Measurements from ENCODE around the gene CEP164. TPM values are rescaled to one million over a fixed set of nuclear protein-coding genes. Genes with fewer than 3 reads are reported as not detected.

Gene CEP164
- total and polyA plus RNA-seq, 4 donors = 7.1 to 51.2 (median 35.5) TPM

DNA sequence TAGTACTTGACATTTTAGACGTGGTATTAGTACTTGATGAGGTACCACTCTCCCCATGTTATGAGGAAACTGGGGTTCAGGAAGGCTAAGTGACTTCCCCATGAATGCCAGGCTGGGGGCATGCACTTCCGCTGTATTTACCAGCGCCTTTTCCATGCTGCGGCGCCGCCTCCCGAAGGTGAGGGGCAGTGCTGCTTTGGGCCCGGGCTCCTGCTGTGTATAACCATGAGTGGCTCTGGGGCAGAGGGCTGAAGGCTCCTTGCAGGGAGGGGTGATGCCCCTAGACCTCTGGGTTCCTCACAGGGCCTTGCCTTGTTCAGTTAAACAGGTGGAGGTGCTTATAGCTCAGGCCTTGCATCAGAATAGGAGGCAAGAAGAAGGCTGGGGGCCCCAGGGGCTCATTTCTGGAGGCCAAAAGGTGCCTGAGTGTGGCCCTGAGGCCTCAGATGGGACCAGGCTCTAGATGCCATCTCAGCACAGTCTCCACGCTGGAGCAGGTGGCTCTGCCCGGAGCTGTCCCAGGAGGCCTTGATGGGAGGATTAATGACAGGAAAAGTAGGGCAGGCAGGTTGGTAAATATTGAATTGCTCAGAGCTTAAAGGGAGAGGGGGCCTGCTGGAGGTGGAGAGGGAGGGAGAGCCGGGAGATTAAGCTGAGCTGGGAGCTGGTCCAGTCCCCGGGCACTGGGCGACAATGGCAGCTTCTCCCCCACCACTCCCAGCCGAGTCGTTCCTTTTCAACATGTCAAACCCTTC, 129.6 kb downstream of the CEP164 start:
- intact Hi-C loops (cut with DNase I) = no loop called here
- 63% methylated on average over 15 of the region's 15 CpGs for WGBS, 2 donors

DNA sequence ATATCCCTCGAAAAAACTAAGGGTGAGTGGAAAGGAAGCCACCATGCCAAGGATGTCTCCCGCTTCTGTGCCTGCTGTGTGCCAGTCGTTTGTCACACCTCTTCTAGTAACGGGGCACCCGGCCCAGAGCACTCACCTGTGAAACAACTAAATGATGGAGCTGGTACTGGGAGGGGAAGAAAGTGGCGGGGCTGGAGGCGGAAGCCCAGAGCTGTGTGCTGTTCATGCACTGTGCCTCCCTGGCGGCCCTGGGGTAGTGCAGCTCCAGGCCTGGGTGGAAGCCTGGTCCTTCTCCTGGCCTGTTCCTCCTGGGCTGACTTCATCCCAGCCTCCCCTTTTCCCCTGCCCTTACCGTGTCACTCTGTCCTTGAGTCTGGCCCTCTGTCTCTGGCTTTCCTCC, 130.2 kb downstream of the CEP164 start:
- intact Hi-C loops (cut with DNase I) = no loop called here
- DNase-seq (no peak), ATAC-seq (ENCODE audit: low FRiP score) (no peak)
- peaks cover 2% of the 10 kb centered on the region for H3K9me3 ChIP-seq (ENCODE audit: control insufficient read depth, low read length)
- H3K27me3 ChIP-seq (ENCODE audit: control insufficient read depth in 1 of 2, insufficient read depth in 2 of 2, low read length in 1 of 2) = no peaks in the 10 kb centered on the region
- 72 to 77% methylated on average over 7 to 9 of the region's 9 CpGs for WGBS, 2 donors
- no peaks in the 10 kb centered on the region for H3K4me1 ChIP-seq (ENCODE audit: control insufficient read depth in 1 of 2, insufficient read depth in 2 of 2, low read length in 2 of 2)
- no peaks in the 10 kb centered on the region for H3K36me3 ChIP-seq (ENCODE audit: control insufficient read depth in 1 of 2, insufficient read depth in 2 of 2, low read length in 1 of 2)
- no peak overlapping the region for H3K4me3 ChIP-seq (ENCODE audit: low read length in 2 of 2)
- H3K27ac ChIP-seq (ENCODE audit: low read depth in 1 of 2, low read length in 2 of 2) = no peak overlapping the region

More for the DNA sequence above, 129.6 kb downstream of the CEP164 start:
- Histone ChIP-seq H3K27me3 (ENCODE audit: control insufficient read depth in 1 of 2, insufficient read depth in 2 of 2, low read length in 1 of 2) (no peaks in the 10 kb centered on the region), H3K9me3 (ENCODE audit: control insufficient read depth, low read length) (peaks cover 2% of the 10 kb centered on the region), H3K27ac (ENCODE audit: low read depth in 1 of 2, low read length in 2 of 2) (no peak overlapping the region), H3K4me1 (ENCODE audit: control insufficient read depth in 1 of 2, insufficient read depth in 2 of 2, low read length in 2 of 2) (no peaks in the 10 kb centered on the region), H3K4me3 (ENCODE audit: low read length in 2 of 2) (no peak overlapping the region), H3K36me3 (ENCODE audit: control insufficient read depth in 1 of 2, insufficient read depth in 2 of 2, low read length in 1 of 2) (no peaks in the 10 kb centered on the region)
- ATAC-seq (ENCODE audit: low FRiP score) (no peak), DNase-seq (no peak)

DNA sequence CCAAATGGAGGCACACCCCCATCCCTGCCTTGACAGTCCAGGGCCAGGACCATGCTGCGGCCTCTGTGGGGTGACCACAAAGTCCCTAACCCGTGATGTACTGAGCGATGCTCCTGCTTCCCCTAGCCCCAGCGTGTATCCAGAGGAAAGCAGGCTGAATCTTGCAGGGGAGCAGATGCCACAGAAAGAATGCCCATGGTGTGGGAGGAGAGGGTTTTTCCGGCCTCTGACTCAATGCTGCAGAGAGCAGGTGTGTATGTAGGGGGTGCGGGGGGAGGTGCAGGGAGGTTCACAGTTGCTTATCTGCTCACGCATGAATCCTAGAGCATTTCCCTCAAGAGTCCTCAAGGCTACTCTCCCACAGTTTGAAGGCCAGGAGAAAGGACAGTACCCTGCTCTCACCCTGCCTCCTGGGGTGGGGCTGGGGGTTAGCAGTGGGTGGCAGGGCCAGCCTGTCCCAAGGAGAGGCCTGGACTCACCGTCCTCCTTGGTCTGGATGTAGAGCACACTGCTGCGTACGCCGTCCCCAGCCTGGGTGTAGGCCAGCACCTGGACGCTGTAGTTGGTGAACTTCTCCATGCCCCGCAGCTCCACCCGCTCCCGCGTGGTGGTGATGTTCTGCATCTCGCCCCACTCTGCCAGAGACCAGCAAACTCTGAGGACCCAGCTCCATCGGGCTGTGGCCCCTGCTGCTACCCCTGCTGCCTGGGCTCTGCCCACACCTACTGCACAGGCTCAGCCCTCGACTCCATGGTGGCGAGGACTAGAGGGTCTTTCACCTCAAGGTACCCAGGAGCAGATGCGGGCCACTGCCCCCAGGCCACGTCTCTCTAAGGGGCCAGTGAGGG, 130.8 kb downstream of the CEP164 start:
- WGBS, 2 donors = 91 to 94% methylated on average over 22 of the region's 22 CpGs
- ATAC-seq (ENCODE audit: low FRiP score) (no peak), DNase-seq (no peak)

DNA sequence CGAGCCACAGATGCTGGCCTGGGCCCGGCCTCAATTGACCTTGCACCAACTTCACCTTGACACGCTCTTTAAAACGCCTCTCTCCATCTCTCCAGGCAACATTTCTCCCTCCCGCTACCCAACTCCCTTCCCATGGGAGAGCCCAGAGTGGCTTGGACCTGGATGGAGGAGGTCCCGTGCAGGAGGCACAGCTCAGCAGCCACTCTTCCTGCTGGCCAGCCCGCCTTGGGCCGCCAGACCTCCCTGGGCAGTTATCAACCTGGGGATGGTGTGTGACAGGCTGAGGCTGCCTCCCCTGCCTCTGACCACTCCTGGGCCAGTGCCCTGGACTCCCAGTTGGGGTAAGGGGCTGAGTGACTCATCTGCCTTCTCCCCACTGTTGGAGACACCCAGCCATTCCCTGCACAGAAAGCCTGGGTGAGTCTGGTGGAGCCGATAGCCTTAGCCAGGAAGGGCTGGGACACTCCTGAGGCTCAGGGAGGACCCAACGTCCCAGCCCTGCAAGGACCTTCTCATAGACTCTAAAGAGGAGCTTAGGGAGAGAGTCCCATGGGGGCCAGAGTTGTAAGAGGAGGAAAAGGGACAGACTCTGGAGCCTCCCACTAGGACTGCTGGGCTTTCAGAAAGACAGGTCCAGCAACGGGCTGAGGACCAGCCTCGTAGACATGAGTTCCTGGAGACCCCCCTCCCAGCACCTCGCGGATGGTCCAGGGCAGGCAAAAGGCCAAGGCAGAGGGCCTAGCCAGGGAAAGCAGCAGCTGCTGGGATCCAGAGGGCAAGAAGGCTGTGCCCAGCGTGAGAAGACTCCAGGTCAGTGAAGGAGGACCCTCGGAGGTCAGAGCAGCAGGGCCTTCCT, 131.7 kb downstream of the CEP164 start:
- Histone ChIP-seq H3K4me1 (ENCODE audit: control insufficient read depth in 1 of 2, insufficient read depth in 2 of 2, low read length in 2 of 2) (no peaks in the 10 kb centered on the region), H3K4me3 (ENCODE audit: low read length in 2 of 2) (no peak overlapping the region), H3K9me3 (ENCODE audit: control insufficient read depth, low read length) (peaks cover 2% of the 10 kb centered on the region), H3K27ac (ENCODE audit: low read depth in 1 of 2, low read length in 2 of 2) (no peak overlapping the region), H3K27me3 (ENCODE audit: control insufficient read depth in 1 of 2, insufficient read depth in 2 of 2, low read length in 1 of 2) (no peaks in the 10 kb centered on the region), H3K36me3 (ENCODE audit: control insufficient read depth in 1 of 2, insufficient read depth in 2 of 2, low read length in 1 of 2) (no peaks in the 10 kb centered on the region)
- ATAC-seq (ENCODE audit: low FRiP score) (no peak), DNase-seq (peak in 1 of 2 donors; percentile 72)
- intact Hi-C loops (cut with DNase I) = no loop called here
- WGBS, 2 donors = 74 to 78% methylated on average over 16 of the region's 16 CpGs

More for the DNA sequence above, 130.8 kb downstream of the CEP164 start:
- Histone ChIP-seq H3K4me1 (ENCODE audit: control insufficient read depth in 1 of 2, insufficient read depth in 2 of 2, low read length in 2 of 2) (no peaks in the 10 kb centered on the region), H3K36me3 (ENCODE audit: control insufficient read depth in 1 of 2, insufficient read depth in 2 of 2, low read length in 1 of 2) (no peaks in the 10 kb centered on the region), H3K27ac (ENCODE audit: low read depth in 1 of 2, low read length in 2 of 2) (no peak overlapping the region), H3K27me3 (ENCODE audit: control insufficient read depth in 1 of 2, insufficient read depth in 2 of 2, low read length in 1 of 2) (no peaks in the 10 kb centered on the region), H3K9me3 (ENCODE audit: control insufficient read depth, low read length) (peaks cover 2% of the 10 kb centered on the region), H3K4me3 (ENCODE audit: low read length in 2 of 2) (no peak overlapping the region)
- intact Hi-C loops (cut with DNase I) = no loop called here

DNA sequence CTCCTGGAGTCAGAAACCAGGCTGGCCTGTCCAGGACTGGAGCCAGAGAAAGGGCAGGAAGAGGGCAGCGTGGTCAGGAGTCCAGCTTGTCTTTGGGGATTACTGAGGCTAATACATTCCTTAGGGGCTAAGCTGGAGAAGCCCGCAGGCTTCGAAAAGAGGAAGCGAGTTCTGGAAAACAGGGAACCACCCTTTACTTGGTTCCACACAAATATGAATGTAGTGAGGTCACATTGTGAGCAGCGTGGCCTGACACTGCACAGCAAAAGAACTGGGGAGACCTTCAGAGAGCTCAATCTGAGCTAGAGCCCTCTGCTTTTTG, 132.3 kb downstream of the CEP164 start:
- Histone ChIP-seq H3K27ac (ENCODE audit: low read depth in 1 of 2, low read length in 2 of 2) (no peak overlapping the region), H3K9me3 (ENCODE audit: control insufficient read depth, low read length) (no peaks in the 10 kb centered on the region), H3K27me3 (ENCODE audit: control insufficient read depth in 1 of 2, insufficient read depth in 2 of 2, low read length in 1 of 2) (no peaks in the 10 kb centered on the region), H3K4me1 (ENCODE audit: control insufficient read depth in 1 of 2, insufficient read depth in 2 of 2, low read length in 2 of 2) (no peaks in the 10 kb centered on the region), H3K4me3 (ENCODE audit: low read length in 2 of 2) (no peak overlapping the region), H3K36me3 (ENCODE audit: control insufficient read depth in 1 of 2, insufficient read depth in 2 of 2, low read length in 1 of 2) (no peaks in the 10 kb centered on the region)
- intact Hi-C loops (cut with DNase I) = no loop called here
- WGBS, 2 donors = 84 to 89% methylated on average over 5 of the region's 5 CpGs
- ATAC-seq (ENCODE audit: low FRiP score) (no peak), DNase-seq (peak in 1 of 2 donors; percentile 61)

DNA sequence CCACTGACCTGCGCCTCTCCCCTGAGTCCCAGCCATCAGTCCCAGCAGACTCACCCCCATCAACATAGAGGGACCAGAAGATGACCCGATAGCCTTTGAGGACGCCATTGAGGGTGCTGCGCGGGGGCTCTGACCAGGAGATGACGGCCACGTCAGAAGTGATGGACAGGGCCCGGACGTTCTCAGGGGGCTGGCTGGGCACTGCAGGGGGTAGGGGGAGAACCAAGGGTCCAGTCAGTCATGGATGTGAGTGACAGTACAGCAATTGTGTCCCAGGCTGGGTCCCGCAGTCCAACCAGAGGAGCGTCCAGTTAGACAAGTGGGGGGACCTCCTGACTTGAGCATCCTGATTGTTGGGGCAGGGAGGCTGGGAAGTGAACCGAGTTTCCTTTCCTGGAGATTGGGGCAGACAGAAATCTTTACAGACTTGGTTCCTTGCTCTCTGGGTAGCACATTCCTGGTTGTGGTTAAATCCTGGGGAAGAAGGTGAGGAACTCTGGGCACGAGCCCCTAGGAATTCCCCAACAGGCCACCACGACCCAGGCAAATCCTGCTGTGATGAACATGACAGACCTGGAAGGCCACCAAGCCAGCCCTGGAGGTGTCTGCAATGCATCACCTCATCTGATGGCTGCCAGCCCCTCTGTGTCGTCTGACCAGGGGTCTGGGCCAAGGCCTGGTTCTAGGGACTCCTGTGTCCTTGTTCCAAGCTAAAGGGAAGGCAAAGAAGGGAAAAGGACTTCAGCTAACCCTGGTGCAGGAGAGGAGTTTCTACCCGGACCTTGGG, 133.9 kb downstream of the CEP164 start:
- H3K27ac ChIP-seq (ENCODE audit: low read depth in 1 of 2, low read length in 2 of 2) = no peak overlapping the region
- peak in 1 of 2 donors; percentile 63 for DNase-seq
- H3K27me3 ChIP-seq (ENCODE audit: control insufficient read depth in 1 of 2, insufficient read depth in 2 of 2, low read length in 1 of 2) = no peaks in the 10 kb centered on the region
- intact Hi-C loops (cut with DNase I) = no loop called here
- ATAC-seq (ENCODE audit: low FRiP score) = no peak
- no peaks in the 10 kb centered on the region for H3K4me1 ChIP-seq (ENCODE audit: control insufficient read depth in 1 of 2, insufficient read depth in 2 of 2, low read length in 2 of 2)
- no peaks in the 10 kb centered on the region for H3K9me3 ChIP-seq (ENCODE audit: control insufficient read depth, low read length)
- no peak overlapping the region for H3K4me3 ChIP-seq (ENCODE audit: low read length in 2 of 2)
- no peaks in the 10 kb centered on the region for H3K36me3 ChIP-seq (ENCODE audit: control insufficient read depth in 1 of 2, insufficient read depth in 2 of 2, low read length in 1 of 2)
- 81% methylated on average over 16 of the region's 16 CpGs for WGBS, 2 donors

DNA sequence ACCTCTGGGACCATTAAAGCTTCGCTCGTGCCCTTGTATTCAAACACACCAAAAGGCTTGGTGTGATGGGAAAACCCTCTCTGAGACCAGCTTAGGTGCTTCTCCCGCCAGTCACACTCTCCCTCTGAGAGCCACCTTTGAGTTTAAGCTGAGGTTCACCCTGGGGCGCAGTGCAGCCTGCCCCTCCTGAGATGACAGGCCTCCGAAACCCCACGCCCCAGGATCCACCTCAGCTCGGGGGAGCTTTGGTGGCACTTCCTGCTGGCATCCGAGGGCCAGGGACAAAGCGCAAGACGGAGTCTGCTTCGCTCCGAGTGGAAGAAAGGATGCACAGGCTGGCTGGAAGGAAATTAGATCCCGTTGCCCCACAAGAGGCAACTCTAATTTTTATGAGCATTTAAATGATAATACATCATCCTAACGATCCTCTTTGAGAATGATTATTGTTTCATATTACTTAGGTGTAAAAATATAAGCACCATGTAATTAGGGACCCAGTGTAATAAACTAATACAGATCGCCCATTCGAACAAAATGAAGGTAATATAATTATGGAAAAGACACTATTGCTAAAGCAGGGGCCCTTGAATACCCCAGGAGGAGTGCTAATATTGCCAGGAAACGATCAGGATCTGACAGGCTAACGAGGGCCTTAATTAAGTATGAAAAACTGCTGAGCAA, 134.7 kb downstream of the CEP164 start:
- Histone ChIP-seq H3K27ac (ENCODE audit: low read depth in 1 of 2, low read length in 2 of 2) (no peak overlapping the region), H3K36me3 (ENCODE audit: control insufficient read depth in 1 of 2, insufficient read depth in 2 of 2, low read length in 1 of 2) (no peaks in the 10 kb centered on the region), H3K27me3 (ENCODE audit: control insufficient read depth in 1 of 2, insufficient read depth in 2 of 2, low read length in 1 of 2) (no peaks in the 10 kb centered on the region), H3K9me3 (ENCODE audit: control insufficient read depth, low read length) (no peaks in the 10 kb centered on the region), H3K4me3 (ENCODE audit: low read length in 2 of 2) (no peak overlapping the region), H3K4me1 (ENCODE audit: control insufficient read depth in 1 of 2, insufficient read depth in 2 of 2, low read length in 2 of 2) (no peaks in the 10 kb centered on the region)
- no peak for ATAC-seq (ENCODE audit: low FRiP score)
- WGBS, 2 donors = 81 to 82% methylated on average over 18 of the region's 18 CpGs
- DNase-seq = no peak
- intact Hi-C loops (cut with DNase I) = no loop called here

Measured in aorta (tissue), 5 donors.